A172 (cell line): ENCODE data around the gene MAP3K10. TPM values are rescaled to one million over a fixed set of nuclear protein-coding genes. Genes with fewer than 3 reads are reported as not detected.

Experiments used
- DNase-seq: peaks from one replicate; pipeline ENCODE4 v3.0.0-alpha.2; 2015; ENCODE audit warnings: low spot score
- total RNA-seq: library from RNA; depleted of rRNA; stranded (reverse); fragments of >200 nt; shearing (Covaris generic); gene quantifications from 2 replicates; pipeline ENCODE4 v1.2.3, GENCODE V29; 2014; rRNA removed

Gene MAP3K10
- total RNA-seq, 1 experiment from 2014 or later, result 6.2 TPM

- DNase-seq, result no peak
Measured at GRCh38 chr19:40249781-40250180, 58.6 kb downstream of the MAP3K10 start.

DNA sequence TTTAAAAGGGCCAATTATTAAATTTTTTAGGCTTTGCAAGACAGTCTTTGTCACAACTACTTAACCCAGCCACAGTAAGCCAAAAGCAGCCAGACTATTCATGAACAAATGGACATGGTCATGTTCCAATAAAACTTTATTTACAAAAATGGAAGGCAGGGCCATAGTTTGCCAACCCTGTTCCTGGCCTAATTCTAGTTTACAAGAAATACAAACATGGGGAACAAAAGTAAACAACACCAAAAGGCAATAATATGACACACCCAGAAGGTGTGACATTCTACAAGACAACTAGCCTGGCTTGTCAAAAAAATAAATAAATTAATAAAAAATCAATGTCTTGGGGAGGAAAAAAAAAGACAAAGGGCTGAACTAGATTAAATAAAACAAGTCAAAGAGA is 60.0 kb downstream of the MAP3K10 start:
- DNase-seq, result no peak

DNA sequence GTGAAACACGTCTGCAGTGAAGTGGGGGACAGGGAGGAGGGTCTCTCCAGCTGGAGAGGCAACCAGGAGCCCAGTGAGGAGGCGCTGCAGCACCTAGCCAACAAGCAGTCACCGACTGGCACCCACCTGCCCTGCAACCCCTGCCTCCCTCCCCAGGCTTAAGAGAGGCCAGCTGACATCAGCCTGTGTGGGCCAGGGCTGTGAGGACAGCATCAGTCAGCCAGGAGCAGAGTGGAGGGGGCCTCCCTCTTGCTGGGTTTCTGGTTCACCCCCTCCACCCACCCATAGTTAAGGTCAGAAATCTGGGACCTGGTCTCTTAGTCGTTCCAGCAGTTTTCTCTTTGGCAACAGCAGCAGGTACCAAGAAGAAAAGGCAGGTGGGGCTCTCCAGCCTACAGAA is 60.8 kb downstream of the MAP3K10 start:
- no peak for DNase-seq

DNA sequence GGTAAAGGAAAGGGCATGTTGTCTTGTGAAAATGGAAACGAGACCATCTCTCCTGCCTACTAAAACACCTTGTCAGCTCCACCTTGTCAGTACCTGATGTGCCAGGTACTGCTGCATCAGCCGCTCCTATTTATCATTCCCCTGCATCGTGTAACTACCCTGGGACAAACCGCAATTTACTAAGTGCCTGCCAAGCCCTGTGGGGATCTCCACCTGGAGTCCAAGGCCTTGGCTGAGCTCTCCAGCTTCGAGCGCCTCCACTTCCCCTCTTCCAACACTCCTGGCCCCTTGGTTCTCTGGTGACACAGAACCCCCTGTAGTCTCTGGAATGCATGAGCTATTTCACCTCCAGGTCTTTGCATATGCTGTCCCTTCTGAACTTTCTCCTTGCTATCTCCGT is 61.2 kb downstream of the MAP3K10 start:
- DNase-seq, result no peak

GRCh38 chr19:40253611-40254092 is 62.4 kb downstream of the MAP3K10 start:
- no peak for DNase-seq

GRCh38 chr19:40254714-40255418 is 63.6 kb downstream of the MAP3K10 start:
- DNase-seq, result no peak

GRCh38 chr19:40255619-40256166 is 64.5 kb downstream of the MAP3K10 start:
- DNase-seq, result no peak

DNA sequence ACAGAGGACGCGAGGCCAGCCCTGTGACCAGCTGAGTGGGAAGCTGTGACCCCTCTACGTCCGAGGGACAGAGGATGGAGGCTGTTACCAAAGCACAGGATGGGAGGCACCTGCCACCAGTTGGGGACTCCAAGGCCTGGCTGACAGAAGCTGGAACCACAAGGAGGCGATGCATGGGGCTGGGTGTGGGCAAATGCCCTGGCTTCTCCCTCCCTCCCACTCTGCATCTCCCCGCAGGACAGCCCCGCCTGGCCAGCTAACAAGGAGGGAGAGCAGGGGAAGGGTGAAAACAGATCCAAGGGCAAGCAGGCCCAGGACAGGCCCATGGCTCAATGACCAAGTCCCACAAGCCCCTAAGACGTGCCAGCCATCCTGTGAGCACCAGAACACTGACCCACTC is 65.3 kb downstream of the MAP3K10 start:
- DNase-seq, result no peak

- no peak for DNase-seq
Measured at GRCh38 chr19:40257096-40257517, 65.9 kb downstream of the MAP3K10 start.

DNA sequence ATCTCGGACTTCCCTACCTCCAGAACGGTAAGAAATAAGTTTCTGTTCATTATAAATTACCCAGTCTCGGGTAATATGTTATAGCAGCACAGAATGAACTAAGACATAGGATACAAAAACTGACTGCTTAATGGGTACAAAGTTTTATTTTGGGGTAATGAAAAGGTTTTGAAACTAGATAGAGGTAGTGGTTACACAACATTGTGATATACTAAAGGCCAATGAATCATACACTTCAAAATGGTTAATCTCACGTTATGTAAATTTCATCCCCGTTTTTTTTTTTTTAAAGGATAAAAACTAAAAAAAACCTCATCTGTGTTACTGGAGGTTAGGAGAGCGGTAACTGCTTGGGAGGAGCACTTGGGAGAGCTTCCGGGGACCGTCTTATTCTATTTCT is 70.4 kb downstream of the MAP3K10 start:
- DNase-seq, result no peak

GRCh38 chr19:40262422-40262821 is 71.2 kb downstream of the MAP3K10 start:
- no peak for DNase-seq

GRCh38 chr19:40263440-40264313 is 72.5 kb downstream of the MAP3K10 start:
- no peak for DNase-seq

GRCh38 chr19:40264314-40265054 is 73.3 kb downstream of the MAP3K10 start:
- DNase-seq, result no peak

Other genes with a start within 250 kb of the MAP3K10 start
- 254 and 309 TPM in 2 replicates for gene PSMC4, start 220.3 kb upstream of the MAP3K10 start, total RNA-seq
- 1.1 and 3.7 TPM in 2 replicates for gene ZNF546, start 194.4 kb upstream of the MAP3K10 start, total RNA-seq
- 5.6 and 7.8 TPM in 2 replicates for gene ZNF780B, start 135.2 kb upstream of the MAP3K10 start, total RNA-seq
- 6.7 and 7.7 TPM in 2 replicates for gene ZNF780A, start 100.5 kb upstream of the MAP3K10 start, total RNA-seq
- 0.29 TPM in 1 of 2 replicates, not detected in the other for gene TTC9B, start 27.0 kb downstream of the MAP3K10 start, total RNA-seq
- not detected in 2 replicates for gene CCNP, start 35.3 kb downstream of the MAP3K10 start, total RNA-seq
- gene AKT2, start 93.9 kb downstream of the MAP3K10 start, total RNA-seq, result 76.5 and 78.4 TPM in 2 replicates
- gene C19orf47, start 157.0 kb downstream of the MAP3K10 start, total RNA-seq, result 6.5 and 11.0 TPM in 2 replicates
- 328 and 380 TPM in 2 replicates for gene PLD3, start 157.3 kb downstream of the MAP3K10 start, total RNA-seq
- gene HIPK4, start 198.8 kb downstream of the MAP3K10 start, total RNA-seq, result 0.38 TPM in 1 of 2 replicates, not detected in the other
- gene PRX, start 222.0 kb downstream of the MAP3K10 start, total RNA-seq, result 1.5 and 2.0 TPM in 2 replicates
- 10.2 and 10.3 TPM in 2 replicates for gene SERTAD1, start 234.6 kb downstream of the MAP3K10 start, total RNA-seq